ENCODE measurements around the gene CLASRP.

The CLASRP gene

GRCh38 chr19:45079063-45079910, 40.4 kb downstream of the CLASRP start, which contains the start of gene GEMIN7:
Gene GEMIN7, plus strand, starts transcription at chr19:45079260. Its CDS starts 10,855 bp downstream, at chr19:45090115.
- H3K27ac ChIP-seq: peak within 1 kb of the TSS; percentile 91

GRCh38 chr19:45079911-45080370, 41.1 kb downstream of the CLASRP start:
- TF ChIP-seq ZFX (IDR thresholded peaks at IDR 0.05): no peak
- no peak for TF ChIP-seq CTCF (conservative IDR thresholded peaks at IDR 0.05)
- peak overlapping the region; percentile 91 for H3K27ac ChIP-seq

More at GRCh38 chr19:45079063-45079910, 40.4 kb downstream of the CLASRP start, which contains the start of gene GEMIN7:
- TF ChIP-seq CTCF (conservative IDR thresholded peaks at IDR 0.05) (no peak), ZFX (IDR thresholded peaks at IDR 0.05) (no peak)

GRCh38 chr19:45082170-45082569, 43.3 kb downstream of the CLASRP start:
- no peak overlapping the region for H3K27ac ChIP-seq
- TF ChIP-seq CTCF (conservative IDR thresholded peaks at IDR 0.05) (no peak), ZFX (IDR thresholded peaks at IDR 0.05) (no peak)

GRCh38 chr19:45086480-45086879, 47.6 kb downstream of the CLASRP start:
- TF ChIP-seq ZFX (IDR thresholded peaks at IDR 0.05): no peak
- no peak for TF ChIP-seq CTCF (conservative IDR thresholded peaks at IDR 0.05)
- H3K27ac ChIP-seq: no peak overlapping the region

GRCh38 chr19:45087531-45087930, 48.7 kb downstream of the CLASRP start:
- TF ChIP-seq CTCF (conservative IDR thresholded peaks at IDR 0.05): no peak
- no peak for TF ChIP-seq ZFX (IDR thresholded peaks at IDR 0.05)
- no peak overlapping the region for H3K27ac ChIP-seq

- H3K27ac ChIP-seq: peak overlapping the region; percentile 83; the same call in 1 of the 2 replicates
Observed at GRCh38 chr19:45090034-45090433, 51.2 kb downstream of the CLASRP start.

More at GRCh38 chr19:45090034-45090433, 51.2 kb downstream of the CLASRP start:
- TF ChIP-seq CTCF (conservative IDR thresholded peaks at IDR 0.05) (no peak), ZFX (IDR thresholded peaks at IDR 0.05) (no peak)

Data from C4-2B (cell line).